Ecto neural progenitor cell (in vitro differentiated cells): ENCODE measurements around the gene GRN.
"Not testable (repeated sequence)": the region's sequence is repeated elsewhere in the genome, so short reads cannot be mapped to it uniquely, and the experiment has no call there.

Experiments used
- DNase-seq: peaks from one replicate; pipeline ENCODE4 v3.0.0-alpha.2; 2018; ENCODE audit warnings: low spot score

GRN gene

DNA sequence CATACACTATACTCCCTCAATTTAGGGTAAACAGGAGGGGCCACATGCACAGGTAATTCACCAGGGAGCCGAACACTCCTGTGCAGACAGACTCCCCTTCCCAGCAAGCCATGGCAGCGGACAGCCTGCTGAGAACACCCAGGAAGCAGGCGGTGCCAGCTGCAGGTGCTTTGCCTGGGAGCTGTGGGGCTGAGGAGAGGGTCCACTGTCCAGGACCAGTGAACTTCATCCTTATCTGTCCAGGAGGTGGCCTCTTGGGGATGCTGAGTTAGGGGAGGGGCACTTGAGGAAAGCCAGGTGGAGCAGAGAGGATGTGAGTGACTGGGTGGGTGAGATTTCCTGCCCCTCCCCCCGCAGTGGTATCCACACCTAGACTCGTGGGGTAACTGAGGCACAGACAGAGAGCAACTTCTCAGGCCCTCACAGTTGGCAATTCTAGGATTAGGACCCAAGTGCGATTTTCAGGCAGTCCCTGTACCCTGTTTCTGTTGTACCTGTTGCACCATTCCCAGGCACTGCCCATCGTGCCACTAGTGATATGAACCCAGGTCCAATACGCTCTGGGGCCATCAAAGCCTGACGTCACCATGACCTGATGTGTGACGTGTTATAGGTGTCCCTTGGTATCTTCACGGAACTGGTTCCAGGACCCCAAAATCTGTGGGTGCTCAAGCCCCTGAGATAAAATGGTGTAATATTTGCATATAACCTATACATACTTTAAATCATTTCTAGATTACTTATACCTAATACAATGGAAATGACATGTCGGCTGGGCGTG is 1.2 kb downstream of the GRN start:
- DNase-seq = no peak

DNA sequence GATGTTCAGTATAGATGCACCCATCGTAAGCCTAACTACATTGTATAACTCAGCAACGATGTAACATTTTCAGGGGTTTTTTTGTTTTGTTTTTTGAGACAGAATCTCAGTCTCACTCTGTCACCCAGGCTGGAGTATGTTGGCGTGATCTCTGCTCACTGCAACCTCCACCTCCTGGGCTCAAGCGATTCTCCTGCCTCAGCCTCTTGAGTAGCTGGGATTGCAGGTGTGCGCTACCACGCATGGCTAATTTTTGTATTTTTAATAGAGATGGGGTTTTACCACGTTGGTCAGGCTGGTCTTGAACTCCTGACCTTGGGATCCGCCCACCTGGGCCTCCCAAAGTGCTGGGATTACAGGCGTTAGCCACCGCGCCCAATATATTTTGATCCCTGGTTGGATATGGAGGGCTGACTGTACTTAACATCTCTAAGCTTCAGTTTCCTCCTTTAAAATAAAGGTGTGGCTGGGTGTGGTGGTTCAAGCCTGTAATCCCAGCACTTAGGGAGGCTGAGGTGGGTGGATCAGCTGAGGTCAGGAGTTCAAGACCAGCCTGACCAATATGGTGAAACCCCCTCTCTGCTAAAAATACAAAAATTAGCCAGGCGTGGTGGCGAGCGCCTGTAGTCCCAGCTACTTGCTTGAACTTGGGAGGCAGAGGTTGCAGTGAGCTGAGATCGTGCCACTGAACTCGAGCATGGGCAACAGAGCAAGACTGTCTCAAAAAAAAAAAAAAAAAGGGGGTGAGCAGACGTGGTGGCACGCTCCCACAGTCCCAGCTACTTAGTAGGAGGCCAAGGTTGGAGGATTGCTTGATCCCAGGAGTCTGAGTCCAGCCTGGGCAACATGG is 2.3 kb downstream of the GRN start:
- DNase-seq = not testable (repeated sequence)

DNA sequence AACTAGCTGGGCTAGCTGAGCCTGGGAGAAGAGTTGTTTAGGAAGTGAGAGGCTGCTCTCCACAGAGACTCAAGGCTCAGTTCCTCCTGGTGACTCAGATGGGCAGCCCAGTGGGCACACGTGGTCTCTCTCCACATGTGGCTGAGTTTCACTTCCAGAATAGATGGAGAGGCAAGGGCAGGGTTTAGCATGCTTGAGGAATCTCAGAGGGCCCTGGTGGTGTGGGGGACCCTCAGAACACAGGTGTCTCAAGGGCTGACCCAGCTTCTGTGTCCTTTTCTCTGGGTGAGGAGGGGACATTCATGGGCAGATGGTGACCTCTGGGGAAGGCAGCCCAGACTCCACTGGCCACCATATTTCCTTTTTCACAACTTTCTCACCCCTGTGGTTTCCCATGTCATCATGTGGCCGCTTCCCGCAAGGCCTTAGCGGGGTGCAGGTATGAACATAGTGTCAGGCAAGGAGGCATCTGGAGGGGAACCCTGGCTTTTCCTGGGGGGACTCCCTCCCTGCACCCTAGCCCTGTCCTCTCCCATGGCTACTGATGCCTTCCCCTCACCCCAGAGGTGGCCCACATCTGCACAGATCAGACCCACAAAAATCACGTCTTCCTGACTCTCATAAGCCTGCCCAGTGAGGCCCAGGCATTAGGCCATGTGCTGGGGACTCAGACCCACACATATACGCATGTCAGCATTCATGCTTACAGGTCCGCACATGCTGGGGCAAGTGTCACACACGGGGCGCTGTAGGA is 3.3 kb downstream of the GRN start:
- DNase-seq = no peak

DNA sequence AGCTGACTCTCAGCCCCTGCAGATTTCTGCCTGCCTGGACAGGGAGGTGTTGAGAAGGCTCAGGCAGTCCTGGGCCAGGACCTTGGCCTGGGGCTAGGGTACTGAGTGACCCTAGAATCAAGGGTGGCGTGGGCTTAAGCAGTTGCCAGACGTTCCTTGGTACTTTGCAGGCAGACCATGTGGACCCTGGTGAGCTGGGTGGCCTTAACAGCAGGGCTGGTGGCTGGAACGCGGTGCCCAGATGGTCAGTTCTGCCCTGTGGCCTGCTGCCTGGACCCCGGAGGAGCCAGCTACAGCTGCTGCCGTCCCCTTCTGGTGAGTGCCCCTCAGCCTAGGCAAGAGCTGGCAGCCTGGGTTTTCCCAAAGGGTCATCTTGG is 3.9 kb downstream of the GRN start:
- DNase-seq = no peak

DNA sequence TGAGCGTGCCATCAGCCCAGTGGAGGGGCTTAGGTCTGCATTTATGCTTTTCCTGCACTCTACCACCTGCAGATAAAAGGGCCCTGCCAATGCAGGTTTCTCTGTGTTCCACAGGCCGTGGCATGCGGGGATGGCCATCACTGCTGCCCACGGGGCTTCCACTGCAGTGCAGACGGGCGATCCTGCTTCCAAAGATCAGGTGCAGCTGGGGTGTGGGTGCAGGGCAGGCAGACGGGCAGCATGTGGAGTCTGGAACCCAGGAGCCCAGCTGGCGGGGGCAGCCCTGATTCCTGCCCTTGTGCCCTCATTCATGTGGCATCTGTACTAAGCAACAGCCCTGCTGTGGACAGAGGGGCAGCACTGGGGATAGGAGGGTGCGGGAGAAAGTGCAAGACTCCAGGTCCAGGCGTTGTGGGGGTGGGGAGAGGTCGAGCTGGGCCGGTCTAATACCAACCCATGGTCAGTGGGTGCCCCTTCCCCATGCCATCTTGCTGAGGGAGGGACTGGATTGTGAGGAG is 4.5 kb downstream of the GRN start:
- no peak for DNase-seq

DNA sequence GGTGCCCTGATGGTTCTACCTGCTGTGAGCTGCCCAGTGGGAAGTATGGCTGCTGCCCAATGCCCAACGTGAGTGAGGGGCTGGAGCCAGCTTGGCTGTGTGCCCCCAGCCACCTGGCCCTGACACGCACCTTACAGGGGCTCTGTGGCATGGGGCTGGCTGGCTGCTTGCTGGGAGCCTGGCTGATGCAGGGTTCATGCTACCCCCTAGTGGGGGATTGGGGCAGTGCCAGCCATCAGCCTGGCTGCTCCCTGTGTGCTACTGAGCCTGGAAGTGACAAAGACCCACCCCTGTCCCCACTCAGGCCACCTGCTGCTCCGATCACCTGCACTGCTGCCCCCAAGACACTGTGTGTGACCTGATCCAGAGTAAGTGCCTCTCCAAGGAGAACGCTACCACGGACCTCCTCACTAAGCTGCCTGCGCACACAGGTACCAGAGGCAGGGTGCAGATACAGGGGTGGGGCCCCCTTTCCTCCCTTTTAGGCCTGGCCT is 5.7 kb downstream of the GRN start:
- DNase-seq = peak; percentile 90

DNA sequence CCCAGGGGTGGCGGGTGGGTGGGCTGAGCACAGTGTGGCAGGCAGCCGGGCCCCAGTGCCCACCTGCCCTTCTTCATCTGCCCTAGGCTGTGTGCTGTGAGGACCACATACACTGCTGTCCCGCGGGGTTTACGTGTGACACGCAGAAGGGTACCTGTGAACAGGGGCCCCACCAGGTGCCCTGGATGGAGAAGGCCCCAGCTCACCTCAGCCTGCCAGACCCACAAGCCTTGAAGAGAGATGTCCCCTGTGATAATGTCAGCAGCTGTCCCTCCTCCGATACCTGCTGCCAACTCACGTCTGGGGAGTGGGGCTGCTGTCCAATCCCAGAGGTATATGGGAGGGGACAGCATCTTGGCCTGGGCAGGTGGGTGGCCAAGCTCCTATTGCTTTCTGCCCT is 6.4 kb downstream of the GRN start:
- DNase-seq = no peak

DNA sequence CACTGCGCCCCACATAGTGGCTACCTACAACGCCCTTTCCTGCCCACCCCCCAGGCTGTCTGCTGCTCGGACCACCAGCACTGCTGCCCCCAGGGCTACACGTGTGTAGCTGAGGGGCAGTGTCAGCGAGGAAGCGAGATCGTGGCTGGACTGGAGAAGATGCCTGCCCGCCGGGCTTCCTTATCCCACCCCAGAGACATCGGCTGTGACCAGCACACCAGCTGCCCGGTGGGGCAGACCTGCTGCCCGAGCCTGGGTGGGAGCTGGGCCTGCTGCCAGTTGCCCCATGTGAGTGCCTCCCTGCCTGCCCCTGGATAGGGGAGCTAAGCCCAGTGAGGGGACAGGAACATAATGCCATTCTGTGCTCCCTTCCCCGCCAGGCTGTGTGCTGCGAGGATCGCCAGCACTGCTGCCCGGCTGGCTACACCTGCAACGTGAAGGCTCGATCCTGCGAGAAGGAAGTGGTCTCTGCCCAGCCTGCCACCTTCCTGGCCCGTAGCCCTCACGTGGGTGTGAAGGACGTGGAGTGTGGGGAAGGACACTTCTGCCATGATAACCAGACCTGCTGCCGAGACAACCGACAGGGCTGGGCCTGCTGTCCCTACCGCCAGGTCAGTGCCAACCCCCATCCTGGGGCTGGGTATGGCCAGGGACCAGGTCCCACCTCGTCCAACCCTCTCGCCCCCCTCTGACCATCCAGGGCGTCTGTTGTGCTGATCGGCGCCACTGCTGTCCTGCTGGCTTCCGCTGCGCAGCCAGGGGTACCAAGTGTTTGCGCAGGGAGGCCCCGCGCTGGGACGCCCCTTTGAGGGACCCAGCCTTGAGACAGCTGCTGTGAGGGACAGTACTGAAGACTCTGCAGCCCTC is 7.1 kb downstream of the GRN start:
- DNase-seq = no peak

DNA sequence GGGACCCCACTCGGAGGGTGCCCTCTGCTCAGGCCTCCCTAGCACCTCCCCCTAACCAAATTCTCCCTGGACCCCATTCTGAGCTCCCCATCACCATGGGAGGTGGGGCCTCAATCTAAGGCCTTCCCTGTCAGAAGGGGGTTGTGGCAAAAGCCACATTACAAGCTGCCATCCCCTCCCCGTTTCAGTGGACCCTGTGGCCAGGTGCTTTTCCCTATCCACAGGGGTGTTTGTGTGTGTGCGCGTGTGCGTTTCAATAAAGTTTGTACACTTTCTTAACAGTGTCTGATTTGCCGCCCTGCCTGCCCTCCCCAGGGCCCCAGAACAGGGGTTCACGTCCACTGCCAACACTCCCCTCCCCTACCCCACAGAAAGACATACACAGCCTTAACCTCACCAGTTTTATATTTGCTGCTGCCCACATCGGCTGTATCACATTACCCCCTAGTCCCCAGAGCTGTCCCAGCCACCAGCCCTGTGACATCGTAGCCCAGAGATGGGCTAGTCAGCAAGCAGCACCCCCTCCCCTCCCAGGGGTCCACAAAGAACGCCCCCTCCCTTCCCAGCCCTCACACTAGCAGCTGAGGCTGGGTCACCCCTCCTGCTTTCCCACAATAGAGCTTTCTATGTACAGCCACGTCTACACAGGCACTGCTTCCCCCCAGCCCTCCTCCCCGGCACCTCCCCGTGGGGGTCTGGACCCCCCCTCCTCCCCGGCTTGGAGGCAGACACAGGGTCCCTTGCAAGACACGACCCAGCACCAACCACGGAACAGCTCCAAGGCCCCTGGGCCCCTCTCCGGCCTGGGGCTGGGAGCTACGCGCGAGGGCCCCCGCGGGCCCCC is 7.9 kb downstream of the GRN start:
- DNase-seq = no peak

DNA sequence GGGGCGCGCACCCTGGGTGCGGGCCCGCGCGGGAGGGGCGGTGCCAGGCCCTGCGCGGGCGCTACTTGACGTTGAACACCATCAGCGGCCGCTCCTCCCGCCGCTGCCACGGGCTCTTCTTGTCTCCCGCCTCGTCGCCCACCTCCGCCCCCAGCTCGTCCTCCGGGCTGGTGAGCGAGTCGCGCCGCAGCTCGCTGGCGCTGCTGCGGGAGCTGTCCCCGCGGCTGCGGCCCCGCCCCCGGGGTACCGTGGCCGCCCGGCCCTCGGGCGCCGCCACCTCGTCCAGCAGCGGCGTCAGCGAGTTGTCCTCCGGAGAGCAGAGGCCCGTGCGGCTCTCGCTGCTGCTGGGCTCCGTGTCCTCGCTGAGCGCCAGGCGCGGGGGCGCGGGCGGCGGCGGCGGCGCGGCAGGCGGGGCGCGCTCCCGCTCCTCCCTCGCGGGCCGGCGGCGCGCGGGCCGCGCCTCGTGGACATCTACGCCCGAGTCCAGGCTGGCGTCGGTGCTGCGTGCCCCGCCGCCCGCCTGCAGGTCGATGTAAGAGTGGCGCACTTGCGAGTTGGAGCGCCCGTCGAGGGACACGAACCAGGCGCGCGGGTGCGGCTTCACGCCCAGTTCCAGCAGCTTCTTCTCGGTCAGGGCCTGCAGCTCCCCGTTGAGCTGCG is 8.7 kb downstream of the GRN start:
- DNase-seq = peak; percentile 79

DNA sequence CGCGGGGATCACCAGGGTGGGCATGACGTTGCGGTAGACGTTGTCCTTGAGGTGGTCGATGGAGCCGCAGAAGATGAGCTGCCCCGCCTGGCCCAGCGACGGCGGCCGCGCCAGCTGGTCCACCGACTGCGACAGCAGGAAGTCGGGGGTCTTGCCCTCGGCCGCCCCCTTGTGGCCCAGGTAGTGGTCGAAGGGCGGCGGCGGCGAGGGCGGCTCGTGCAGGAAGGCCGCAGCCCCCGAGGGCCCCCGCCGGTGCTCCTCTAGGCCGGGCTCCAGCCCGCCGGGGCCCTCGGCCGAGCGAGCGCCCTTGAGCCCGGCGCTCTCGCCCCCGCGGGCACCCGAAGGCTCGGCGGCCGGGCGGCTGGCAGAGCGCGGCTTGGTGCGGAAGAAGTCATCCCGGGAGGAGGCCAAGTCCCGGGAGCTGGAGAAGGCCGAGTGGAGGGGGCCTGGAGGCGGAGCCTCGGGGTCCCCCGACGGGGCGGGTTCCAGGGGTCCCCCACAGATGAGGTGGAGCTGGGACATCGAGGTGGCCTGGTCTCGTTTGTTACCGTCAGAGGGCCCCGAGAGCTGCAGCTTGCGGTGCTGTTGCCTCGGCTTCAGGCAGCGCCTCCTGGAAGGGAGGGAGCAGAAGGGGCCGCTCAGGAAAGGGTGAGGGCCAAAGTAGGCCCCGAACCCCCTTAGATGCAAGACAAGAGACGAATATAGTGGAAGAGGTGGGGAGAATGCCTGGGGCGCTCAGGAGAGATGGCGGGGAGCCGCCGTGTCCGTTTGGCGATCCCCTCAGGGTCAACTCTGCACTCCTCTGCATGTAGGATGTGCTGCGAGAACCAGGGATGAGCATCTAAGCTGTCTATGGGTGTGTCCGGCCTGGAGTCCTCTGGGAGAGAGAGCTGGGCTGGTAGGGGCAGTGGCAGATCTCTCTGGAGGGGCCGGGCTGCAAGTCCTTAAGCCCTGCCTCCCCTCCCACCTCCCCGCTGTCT is 9.8 kb downstream of the GRN start:
- peak; percentile 91 for DNase-seq

DNA sequence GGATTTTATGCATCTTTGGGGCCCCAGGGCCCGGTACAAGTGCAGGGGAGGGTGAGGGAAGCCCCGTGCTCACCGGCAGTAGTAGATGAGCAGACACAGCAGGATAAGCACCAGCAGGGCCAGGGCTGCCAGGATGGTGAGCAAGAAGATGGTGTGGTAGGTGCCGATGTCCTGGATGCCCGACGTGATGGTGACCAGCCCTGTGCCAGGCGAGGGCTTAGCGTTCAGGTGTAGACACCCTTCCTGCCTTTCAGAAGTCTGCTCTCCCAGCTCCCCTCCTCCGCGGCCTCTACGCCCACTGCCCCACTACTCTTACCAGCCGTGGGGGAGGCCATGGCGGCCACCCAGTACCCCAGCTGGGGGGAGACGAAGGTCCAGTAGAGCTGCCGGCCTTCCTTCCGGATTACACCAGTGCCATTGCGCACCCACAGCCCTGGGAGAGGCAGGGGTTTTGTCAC is 10.6 kb downstream of the GRN start:
- DNase-seq = no peak

DNA sequence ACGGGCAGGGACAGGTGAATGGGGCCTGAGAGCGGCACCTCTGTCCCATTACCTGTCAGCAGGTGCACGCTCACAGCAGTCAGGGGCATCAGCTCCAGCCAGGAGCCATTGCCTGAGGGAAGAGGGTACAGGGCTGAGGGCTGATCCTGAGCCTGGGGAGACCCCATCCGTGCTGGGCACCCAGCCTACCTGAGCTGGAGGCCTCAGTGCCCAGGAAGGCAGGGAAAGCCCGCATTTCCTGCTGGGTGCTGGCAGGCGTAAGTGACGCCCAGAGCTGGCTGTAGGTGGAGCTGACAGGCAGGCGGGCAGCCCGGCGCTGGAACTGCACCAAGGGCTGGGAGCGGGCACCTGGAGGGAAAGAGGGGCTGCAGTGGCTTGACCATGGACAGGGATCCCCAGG is 11.1 kb downstream of the GRN start:
- DNase-seq = no peak

DNA sequence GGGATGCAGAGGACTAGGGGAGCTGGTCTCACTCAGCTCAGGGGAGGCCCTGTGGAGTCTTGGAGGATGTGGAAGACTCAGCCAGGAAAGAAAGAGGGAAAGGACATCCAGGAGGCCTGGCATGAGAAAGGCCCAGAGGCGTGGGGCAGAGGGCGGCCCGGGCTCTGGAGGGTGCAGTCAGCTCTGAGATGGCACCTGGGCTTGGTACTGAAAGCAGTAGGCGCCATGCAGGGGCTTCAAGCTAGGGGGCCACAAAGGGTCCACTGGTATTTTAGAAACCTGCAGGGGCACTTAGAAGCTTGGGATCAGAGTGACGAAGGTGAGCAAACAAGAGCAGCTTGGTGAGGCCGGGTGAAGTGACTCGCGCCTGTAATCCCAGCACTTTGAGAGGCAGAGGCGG is 13.0 kb downstream of the GRN start:
- DNase-seq = no peak

DNA sequence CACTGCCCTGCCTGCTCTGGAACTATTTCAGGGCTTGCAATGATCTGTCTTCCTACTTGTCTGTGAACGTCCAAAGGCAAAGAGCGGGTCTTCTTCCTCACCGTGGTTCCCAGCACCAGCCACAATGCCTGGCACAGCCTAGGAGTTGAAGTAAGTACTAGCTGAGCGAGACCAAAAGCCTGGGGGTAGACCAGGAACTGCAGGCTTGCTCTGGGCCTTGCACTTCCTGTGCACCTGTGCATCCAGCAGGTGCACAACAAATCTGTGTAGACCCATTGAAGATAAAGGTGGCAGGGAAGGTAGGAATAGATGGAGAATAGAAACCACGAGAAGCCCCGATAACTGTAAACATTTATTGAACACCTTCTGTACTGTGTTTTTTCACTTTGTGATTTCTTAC is 13.9 kb downstream of the GRN start:
- DNase-seq = no peak

DNA sequence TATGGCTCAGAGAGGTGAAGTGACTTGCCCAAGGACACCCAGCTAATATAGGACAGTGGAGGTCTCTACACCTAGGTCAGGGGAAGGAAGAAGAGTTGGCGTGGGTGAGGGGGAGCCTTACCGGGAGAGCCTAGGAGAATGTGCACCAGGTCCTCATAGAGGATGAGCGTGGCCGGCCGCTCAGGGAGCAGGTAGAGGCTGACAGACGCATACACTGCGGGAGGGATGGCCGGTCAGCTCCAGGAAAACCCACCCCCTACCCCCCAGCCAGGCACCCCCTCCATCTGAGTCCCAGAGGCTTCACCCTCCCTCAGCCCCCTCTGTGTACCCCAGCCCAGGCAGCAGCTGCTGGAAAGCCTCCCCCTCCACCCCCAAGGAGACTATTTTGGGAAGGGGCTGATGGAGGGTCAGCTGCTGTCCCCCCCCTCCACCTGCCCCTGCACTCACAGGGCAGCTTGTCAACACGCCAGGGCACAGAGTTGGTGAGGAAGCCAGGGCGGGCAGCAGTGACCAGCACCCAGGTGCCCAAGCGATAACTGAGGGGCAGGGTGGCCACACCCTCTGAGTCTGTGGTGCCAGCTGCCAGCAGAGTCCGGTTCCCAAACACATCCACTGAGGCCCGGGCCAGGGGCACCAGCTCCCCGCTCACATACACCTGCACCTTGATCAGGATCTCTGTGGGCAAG is 14.5 kb downstream of the GRN start:
- DNase-seq = no peak

DNA sequence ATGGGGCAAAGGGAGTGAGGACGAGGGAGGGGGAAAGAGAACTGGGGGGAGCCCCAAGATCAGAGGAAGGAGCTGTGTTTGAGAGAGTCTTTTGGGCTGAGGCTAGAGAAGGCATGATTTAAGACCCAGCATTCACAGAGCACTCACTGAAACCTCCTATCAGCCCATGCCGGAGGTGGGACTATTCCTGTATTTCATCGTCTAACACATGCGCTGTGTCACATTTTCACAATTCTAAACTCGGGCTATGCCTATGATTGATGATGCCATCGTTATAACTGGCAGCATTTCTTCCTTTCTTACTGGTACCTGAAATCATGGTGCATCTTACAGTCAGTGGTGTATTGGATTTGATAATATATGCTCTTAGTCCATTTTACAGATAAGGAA is 15.0 kb downstream of the GRN start:
- no peak for DNase-seq

DNA sequence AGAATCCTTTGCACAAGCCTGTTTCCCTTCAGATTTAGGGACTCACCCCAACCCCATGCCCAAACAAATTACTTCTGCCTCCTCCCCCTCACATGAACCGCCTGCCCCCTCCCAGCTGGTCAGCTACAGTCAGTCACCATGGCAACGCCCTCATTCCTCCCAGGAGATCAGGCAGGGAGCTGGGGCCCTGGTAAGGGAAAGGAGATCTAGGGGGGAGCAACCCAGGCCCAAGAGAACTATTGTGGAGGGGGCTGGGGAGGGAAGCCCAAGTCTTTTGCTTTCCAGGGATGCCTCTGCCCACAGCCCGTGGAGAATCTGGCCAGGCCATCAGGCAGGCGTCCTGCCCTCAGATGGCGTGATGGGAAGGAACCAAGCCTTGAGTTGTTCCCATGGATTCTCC is 15.7 kb downstream of the GRN start:
- peak; percentile 74 for DNase-seq
